Measurements from ENCODE around the gene CBR3. TPM values are rescaled to one million over a fixed set of nuclear protein-coding genes. Genes with fewer than 3 reads are reported as not detected.

CBR3 gene
- total RNA-seq, 1 donor from 2014 or later, result 4.7 TPM

DNA sequence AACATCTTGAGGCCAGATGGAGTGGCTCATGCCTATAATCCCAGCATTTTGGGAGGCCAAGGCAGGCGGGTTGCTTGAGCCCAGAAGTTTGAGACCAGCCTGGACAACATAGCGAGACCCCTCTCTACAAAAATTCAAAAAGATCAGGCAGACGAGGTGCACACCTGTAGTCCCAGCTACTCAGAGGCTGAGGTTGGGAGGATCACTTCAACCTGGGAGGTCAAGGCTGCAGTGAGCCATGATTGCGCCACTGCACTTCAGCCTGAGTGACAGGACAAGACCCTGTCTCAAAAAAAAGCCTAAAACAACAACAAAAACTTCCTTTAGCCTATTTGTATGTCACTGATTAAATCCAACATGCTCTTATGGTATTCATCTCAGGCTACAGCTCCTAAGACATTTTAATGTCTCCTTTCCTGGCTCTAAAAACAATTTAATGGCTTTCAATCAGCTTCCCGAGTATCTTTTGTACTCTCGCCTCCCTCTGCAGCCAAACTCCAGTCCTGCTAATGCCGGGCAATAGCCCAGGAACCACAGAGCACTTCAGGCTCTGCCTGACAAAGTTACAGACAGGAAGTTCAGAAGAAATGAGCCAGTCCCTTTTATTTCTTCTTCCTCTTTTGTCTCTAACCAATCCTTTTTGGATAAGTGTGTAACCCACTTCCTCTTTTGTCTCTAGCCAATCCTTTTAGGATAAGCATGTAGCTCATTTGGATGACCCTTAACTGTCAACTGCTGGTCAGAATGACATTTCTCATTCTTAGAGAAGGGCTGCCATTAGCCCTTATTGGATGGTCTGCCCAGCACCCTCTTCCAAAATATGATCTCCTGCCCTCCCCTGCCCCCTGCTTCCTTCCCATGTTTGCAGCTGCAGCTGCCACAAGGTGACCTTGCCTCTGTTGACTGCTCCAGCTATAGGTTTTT, 15.2 kb downstream of the CBR3 start:
- Mint-ChIP-seq H3K4me3 (peak overlapping the region; percentile 55), H3K27ac (peak overlapping the region; percentile 97), H3K9me3 (no peaks in the 10 kb centered on the region), H3K27me3 (no peaks in the 10 kb centered on the region), H3K4me1 (peaks cover 36% of the 10 kb centered on the region), H3K36me3 (ENCODE audit: low read depth) (peaks cover 11% of the 10 kb centered on the region)
- ATAC-seq (ENCODE audit: low read depth) (peak; percentile 85), DNase-seq (no peak)
- TF ChIP-seq, protein P1, sequence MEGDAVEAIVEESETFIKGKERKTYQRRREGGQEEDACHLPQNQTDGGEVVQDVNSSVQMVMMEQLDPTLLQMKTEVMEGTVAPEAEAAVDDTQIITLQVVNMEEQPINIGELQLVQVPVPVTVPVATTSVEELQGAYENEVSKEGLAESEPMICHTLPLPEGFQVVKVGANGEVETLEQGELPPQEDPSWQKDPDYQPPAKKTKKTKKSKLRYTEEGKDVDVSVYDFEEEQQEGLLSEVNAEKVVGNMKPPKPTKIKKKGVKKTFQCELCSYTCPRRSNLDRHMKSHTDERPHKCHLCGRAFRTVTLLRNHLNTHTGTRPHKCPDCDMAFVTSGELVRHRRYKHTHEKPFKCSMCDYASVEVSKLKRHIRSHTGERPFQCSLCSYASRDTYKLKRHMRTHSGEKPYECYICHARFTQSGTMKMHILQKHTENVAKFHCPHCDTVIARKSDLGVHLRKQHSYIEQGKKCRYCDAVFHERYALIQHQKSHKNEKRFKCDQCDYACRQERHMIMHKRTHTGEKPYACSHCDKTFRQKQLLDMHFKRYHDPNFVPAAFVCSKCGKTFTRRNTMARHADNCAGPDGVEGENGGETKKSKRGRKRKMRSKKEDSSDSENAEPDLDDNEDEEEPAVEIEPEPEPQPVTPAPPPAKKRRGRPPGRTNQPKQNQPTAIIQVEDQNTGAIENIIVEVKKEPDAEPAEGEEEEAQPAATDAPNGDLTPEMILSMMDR (IDR thresholded peaks at IDR 0.05), result no peak
- CTCF ChIA-PET, result interaction anchor here (0.9 to 1.4 kb wide), 4 partner anchors 12 to 180 kb away, joined by 3 to 4 read pairs (median 4); no protein-coding TSS in a partner anchor
- POLR2A ChIA-PET, result interaction anchor here (0.5 to 3.4 kb wide), 9 partner anchors 9 to 839 kb away, joined by 3 to 25 read pairs (median 6); partner anchors contain the start of genes CBR3 and MORC3
- intact Hi-C loops (cut with micrococcal nuclease), result loop anchor here (10.0 kb wide), 2 partner anchors 835 to 1115 kb away; partner anchors contain the start of gene VPS26C

DNA sequence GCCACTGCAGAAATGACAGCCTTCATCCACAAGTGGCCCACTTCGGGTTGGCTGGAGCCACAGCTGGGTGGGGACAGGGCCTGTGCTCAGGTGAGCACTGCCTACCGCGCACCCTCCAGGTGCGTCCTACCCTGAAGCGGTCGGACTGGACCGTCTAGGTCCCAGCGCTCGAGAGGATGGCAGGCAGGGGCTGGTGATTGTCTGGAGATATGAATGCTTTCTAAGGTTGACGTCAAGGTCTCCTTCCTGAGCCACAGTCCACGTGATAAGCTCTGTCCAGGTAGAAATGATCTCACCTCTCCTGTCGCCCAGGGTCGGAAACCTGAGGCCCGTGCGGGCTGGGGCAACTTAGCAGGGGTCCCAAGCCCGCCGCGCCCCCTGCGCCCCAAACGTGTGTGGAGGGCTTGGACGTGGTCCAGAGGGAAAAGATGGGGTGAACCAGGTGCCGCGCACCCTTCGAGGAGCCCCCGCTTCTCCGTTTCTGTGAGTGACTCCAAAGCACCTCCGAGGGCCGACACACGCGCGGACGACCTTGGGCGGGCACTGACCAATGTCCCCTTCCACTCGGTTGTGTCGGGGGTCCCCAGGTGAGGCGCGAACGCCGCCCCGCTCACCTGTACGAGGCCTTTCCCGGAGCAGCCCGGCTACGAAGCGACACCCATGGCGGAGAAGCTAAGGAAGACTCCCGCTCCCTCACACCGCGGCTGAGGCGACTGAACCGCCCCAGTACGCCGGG, 20.9 kb downstream of the CBR3 start:
- no peak for DNase-seq
- H3K4me1 Mint-ChIP-seq, result peaks cover 36% of the 10 kb centered on the region
- H3K27me3 Mint-ChIP-seq, result no peaks in the 10 kb centered on the region
- ChIA-PET POLR2A (interaction anchor here (0.6 to 2.6 kb wide), 13 partner anchors 8 to 172 kb away, joined by 3 to 15 read pairs (median 3); partner anchors contain the start of genes CBR3, MORC3 and SETD4), CTCF (no interaction called here)
- ATAC-seq (ENCODE audit: low read depth), result no peak
- intact Hi-C loops (cut with micrococcal nuclease), result loop anchor here (1.0 to 10.0 kb wide), 13 partner anchors 14 to 1109 kb away; partner anchors contain the start of genes CBR3, CHAF1B, MORC3 and RUNX1
- TF ChIP-seq, protein P1 (IDR thresholded peaks at IDR 0.05), result no peak
- peaks cover 8% of the 10 kb centered on the region for H3K36me3 Mint-ChIP-seq (ENCODE audit: low read depth)
- no peaks in the 10 kb centered on the region for H3K9me3 Mint-ChIP-seq
- peak overlapping the region; percentile 77 for H3K27ac Mint-ChIP-seq
- H3K4me3 Mint-ChIP-seq, result peak overlapping the region; percentile 85

DNA sequence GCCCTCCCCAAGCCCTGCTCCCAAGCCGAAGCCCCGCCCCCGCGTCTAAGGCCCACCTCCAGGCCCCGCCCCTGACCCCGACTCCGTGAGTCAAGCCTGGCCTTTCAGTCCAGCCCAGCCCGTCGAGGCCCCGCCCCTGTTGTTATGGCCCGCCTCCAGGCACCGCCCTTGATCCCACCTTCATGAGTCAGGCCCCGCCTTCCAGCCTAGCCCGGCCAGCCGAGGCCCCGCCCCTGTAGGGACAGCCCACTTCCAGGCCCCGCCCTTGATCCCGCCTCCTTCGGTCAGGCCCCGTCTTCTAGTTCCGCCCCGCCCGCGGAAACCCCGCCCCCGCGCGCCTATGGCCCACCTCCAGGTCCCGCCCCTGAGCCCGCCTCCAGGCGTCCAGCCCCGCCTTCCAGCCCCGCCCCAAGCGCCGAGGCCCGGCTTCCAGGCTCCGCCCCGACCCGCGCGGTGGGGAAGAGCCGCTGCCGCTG, 21.5 kb downstream of the CBR3 start:
- POLR2A ChIA-PET, result interaction anchor here (0.6 to 2.6 kb wide), 10 partner anchors 9 to 164 kb away, joined by 3 to 15 read pairs (median 4); partner anchors contain the start of genes CBR3, MORC3 and SETD4
- TF ChIP-seq, protein P1 (IDR thresholded peaks at IDR 0.05), result no peak

DNA sequence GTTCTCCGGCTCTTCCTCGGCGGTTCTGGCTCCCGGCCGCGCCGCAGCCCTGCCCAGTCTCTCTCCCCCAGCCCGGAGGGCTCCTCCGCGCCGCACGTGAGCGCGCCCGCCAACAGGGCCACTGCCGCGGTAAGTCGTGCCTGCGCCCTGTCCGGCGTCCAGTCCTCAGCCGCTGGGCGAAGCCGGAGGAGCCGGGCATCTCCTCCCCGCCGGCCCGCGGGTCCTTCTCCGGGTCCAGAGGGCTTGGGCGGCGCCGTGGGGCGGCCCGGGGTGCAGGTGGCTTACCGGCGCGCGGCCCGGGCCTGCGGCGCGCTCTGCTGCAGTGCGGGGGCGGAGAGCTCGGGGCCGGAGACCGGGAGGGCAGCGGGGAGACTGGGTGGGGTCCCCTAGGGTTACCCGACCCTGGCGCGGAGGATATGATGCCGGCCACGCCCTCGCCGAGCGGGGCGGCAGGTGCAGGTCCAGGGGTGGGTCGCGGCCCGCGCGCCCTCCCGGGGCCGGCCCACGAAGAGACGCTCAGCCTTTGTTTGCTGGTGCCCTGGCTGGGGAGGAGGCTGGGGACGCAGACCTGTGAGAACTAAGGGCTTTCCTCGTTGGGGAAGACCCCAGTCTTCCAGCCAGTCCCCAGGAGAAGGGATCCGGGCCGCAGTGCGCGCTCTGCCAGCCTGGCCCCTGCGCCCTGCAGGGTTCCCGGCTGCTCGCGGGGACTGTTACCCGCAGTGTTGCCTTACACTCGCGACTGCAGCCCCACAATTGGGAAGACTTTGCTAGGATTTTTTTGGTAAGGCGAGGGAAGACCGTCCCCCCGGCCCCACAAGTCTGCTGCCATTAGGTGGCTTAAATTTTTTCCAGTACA, 22.2 kb downstream of the CBR3 start, which contains the start of gene DOP1B:
Gene DOP1B (plus strand): TSS at position 10 of the 856 bp plus-strand sequence. CDS start 7,910 bp downstream, outside the sequence.
- CTCF ChIA-PET, result no interaction called here
- ATAC-seq (ENCODE audit: low read depth) (peak; percentile 3), DNase-seq (no peak)
- Mint-ChIP-seq H3K4me3 (peak within 1 kb of the TSS; percentile 85), H3K36me3 (ENCODE audit: low read depth) (peaks cover 17% of the 10 kb centered on the region), H3K4me1 (peaks cover 31% of the 10 kb centered on the region), H3K27ac (peak within 1 kb of the TSS; percentile 77), H3K27me3 (no peaks in the 10 kb centered on the region), H3K9me3 (no peaks in the 10 kb centered on the region)
- intact Hi-C loops (cut with micrococcal nuclease), result loop anchor here (1.0 to 10.0 kb wide), 13 partner anchors 16 to 1110 kb away; partner anchors contain the start of genes CBR3, CHAF1B, MORC3 and RUNX1
- POLR2A ChIA-PET, result interaction anchor here (0.5 to 2.6 kb wide), 5 partner anchors 13 to 163 kb away, joined by 4 to 15 read pairs (median 10); partner anchors contain the start of genes CBR3 and MORC3
- TF ChIP-seq, protein P1 (IDR thresholded peaks at IDR 0.05), result no peak

More for the DNA sequence above, 21.5 kb downstream of the CBR3 start:
- ATAC-seq (ENCODE audit: low read depth) (peak; percentile 91), DNase-seq (peak; percentile 100)
- CTCF ChIA-PET, result no interaction called here
- H3K27ac Mint-ChIP-seq, result peak overlapping the region; percentile 77
- no peaks in the 10 kb centered on the region for H3K27me3 Mint-ChIP-seq
- H3K9me3 Mint-ChIP-seq, result no peaks in the 10 kb centered on the region
- intact Hi-C loops (cut with micrococcal nuclease), result loop anchor here (1.0 to 10.0 kb wide), 13 partner anchors 15 to 1109 kb away; partner anchors contain the start of genes CBR3, CHAF1B, MORC3 and RUNX1
- H3K4me1 Mint-ChIP-seq, result peaks cover 32% of the 10 kb centered on the region
- H3K36me3 Mint-ChIP-seq (ENCODE audit: low read depth), result peaks cover 11% of the 10 kb centered on the region
- H3K4me3 Mint-ChIP-seq, result peak overlapping the region; percentile 85
